ENCODE results near the gene ETFBKMT. TPM values are rescaled to one million over a fixed set of nuclear protein-coding genes. Genes with fewer than 3 reads are reported as not detected.

ETFBKMT gene
- total RNA-seq, 4 donors from 2014 or later, result 0.53 to 1.9 (median 1.2) TPM

DNA sequence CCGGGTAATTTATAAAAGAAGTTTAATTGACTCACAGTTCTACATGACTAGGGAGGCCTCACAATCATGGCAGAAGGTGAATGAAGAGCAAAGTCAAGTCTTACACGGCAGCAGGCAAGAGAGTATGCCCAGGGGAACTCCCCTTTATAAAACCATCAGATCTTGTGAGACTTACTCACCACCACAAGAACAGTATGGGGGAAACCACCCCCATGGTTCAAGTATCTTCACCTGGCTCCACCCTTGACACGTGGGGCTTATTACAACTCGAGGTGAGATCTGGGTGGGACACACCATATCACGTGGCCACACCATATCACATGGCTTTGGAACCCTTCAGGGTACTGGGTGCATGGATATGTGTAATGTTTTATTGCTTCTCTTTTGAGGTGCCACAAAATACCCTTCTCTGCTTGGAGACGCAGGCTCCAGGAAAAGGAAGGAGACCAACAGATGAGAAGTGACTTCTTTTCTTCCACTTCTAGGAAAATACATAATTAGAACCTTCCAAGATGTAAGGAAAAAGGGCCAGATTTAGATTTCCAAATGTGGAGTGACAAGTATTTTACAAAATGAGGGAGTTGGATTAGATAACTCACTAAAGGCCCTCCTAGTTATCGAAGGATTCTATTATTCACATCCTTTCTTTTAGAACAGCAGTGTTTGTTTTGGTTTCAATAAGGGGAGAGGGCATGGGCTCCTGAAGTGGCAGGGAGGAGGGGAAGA, 33.1 kb upstream of the ETFBKMT start:
- no peak for TF ChIP-seq POLR2A (IDR thresholded peaks at IDR 0.05)
- no peak for TF ChIP-seq CTCF (IDR thresholded peaks at IDR 0.05)
- no peak overlapping the region for H3K4me3 ChIP-seq
- intact Hi-C loops (cut with DNase I), result no loop called here
- 63 to 68% methylated on average over 7 of the region's 7 CpGs for WGBS, 2 donors
- no peaks in the 10 kb centered on the region for H3K9me3 ChIP-seq
- H3K27me3 ChIP-seq, result no peaks in the 10 kb centered on the region
- H3K36me3 ChIP-seq, result no peaks in the 10 kb centered on the region
- no peak for DNase-seq
- no peak overlapping the region for H3K27ac ChIP-seq
- peaks cover 0 to 9% (median 0%) of the 10 kb centered on the region in 3 donors for H3K4me1 ChIP-seq

DNA sequence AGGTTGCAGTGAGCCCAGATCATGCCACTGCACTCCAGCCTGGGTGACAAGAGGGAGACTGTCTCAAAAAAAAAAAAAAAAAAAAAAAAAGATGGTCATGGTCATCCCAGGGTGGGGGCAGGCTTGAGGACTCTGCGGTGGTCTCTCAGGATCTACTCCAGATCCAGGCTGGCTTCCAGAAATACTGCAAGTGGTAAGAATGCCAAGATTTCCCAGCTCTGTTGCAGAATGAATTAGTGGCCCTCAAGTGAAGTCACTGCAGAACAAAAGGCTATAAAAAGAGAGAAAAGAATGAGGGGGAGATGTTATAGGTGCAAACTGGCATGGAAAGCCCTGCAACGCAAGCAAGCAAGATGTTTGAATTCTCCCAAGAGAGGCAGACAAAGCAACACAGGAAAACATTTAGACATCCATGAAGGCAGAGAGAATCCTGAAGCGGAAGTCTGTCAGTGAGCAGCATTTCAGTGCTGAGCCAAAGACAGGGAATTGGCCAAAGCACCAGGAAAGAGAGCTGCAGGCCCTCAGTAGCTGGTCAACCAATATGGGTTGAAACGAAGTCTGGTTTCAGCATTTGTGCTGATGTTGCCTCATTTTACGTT, 31.9 kb upstream of the ETFBKMT start:
- H3K27ac ChIP-seq, result no peak overlapping the region
- H3K9me3 ChIP-seq, result no peaks in the 10 kb centered on the region
- no peaks in the 10 kb centered on the region for H3K27me3 ChIP-seq
- DNase-seq, result no peak
- TF ChIP-seq POLR2A (IDR thresholded peaks at IDR 0.05), result no peak
- TF ChIP-seq CTCF (IDR thresholded peaks at IDR 0.05), result no peak
- intact Hi-C loops (cut with DNase I), result no loop called here
- peaks cover 0 to 9% (median 0%) of the 10 kb centered on the region in 3 donors for H3K4me1 ChIP-seq
- H3K4me3 ChIP-seq, result no peak overlapping the region
- WGBS, 2 donors, result 82 to 87% methylated on average over 5 of the region's 5 CpGs
- H3K36me3 ChIP-seq, result no peaks in the 10 kb centered on the region

DNA sequence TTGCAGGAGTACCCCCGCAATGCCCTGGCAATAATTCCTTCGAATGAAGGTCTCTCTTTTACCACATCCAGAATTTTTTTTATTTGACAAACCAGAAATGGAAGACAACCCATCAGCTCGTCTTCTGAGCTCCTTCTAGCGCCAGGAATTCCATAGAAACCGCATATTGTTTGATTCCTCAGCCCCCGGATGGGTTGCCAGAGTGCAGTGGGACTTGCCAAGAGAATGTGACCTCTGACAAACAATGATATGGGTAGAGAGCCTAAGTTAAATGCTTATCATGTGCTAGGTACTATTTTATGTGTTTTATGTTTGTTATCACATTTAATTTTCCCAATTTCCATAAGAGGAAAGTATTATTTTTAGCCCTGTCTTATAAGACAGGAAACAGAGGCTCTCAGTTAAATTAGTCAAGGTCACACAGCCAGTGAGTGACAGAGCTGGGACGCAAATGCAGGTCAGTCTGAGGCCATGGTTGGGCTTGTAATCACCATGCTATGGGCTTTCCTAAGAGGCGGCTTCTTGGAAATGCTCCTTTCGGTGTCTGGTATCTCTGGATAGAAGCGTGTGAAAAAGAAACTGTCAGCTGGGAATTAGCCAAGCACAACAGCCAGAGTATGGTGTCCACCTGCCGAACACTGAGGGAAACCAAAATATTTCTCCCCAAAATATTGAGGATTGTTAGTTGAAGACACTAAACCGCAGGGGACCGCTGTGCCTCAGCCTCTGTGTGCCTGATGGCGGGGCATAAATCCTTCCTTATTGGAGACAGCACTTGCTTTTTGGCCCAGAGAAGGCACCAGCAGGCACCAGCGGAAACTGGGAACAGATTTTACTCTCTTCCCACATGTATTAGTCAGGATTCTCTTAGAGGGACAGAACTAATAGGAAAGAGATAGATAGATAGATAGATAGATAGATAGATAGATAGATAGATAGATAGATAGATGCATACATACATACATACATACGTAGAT, 29.4 kb upstream of the ETFBKMT start:
- no peaks in the 10 kb centered on the region for H3K27me3 ChIP-seq
- no peaks in the 10 kb centered on the region for H3K9me3 ChIP-seq
- intact Hi-C loops (cut with DNase I), result no loop called here
- TF ChIP-seq POLR2A (IDR thresholded peaks at IDR 0.05), result no peak
- TF ChIP-seq CTCF (IDR thresholded peaks at IDR 0.05), result no peak
- 60 to 64% methylated on average over 15 to 16 of the region's 16 CpGs for WGBS, 2 donors
- DNase-seq, result no peak
- H3K27ac ChIP-seq, result no peak overlapping the region
- no peak overlapping the region for H3K4me3 ChIP-seq
- peaks cover 0 to 9% (median 0%) of the 10 kb centered on the region in 3 donors for H3K4me1 ChIP-seq
- H3K36me3 ChIP-seq, result no peaks in the 10 kb centered on the region

DNA sequence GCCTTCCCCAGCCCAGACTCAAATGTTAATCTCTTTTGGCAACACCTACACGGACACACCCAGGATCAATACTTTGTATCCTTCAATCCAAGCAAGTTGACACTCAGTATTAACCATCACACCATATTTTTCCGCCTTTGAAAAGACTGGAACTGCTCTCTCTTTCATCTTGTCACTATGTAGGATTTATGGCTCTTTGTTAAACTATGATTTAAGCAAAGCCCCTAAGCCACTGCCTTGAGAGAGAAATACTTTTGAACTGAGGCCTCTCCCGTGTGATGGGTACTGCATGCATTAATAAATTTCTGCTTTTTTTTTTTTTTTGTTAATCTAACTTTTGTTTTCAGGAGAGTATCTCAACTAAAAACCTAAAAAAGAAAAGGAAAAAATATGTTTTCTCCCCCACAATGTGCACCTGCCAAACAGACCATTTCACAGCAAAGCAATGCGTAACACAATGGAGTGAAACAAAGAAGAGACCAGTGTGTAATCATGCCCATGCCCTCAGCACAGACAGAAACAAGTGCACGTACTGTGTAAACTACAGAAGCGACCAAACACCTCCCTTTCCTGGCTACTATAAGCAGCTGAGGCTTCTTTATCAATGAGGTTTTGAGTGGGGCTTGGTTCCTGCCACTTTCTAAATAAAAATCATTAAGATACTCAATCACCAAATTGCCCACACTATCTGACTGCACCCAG, 28.3 kb upstream of the ETFBKMT start:
- 56 to 80% methylated on average over 6 of the region's 6 CpGs for WGBS, 2 donors
- Histone ChIP-seq H3K36me3 (no peaks in the 10 kb centered on the region), H3K4me3 (no peak overlapping the region), H3K4me1 (peaks cover 0 to 9% (median 0%) of the 10 kb centered on the region in 3 donors), H3K27me3 (no peaks in the 10 kb centered on the region), H3K27ac (no peak overlapping the region), H3K9me3 (no peaks in the 10 kb centered on the region)
- DNase-seq, result no peak
- TF ChIP-seq CTCF (IDR thresholded peaks at IDR 0.05) (no peak), POLR2A (IDR thresholded peaks at IDR 0.05) (no peak)
- intact Hi-C loops (cut with DNase I), result no loop called here

Data from esophagus squamous epithelium (tissue), 5 donors.